Stimulated activated CD8-positive, alpha-beta memory T cell treated with anti-CD3 and anti-CD28 coated beads, Interleukin-7, amount 100 ng/mL, for 24 hours (primary cell): Measurements from ENCODE around the gene PHACTR4.
A peak's percentile ranks its signal among the peaks of the same experiment; 100 is the strongest.
"Not testable (repeated sequence)": the region's sequence is repeated elsewhere in the genome, so short reads cannot be mapped to it uniquely, and the experiment has no call there.

ENCODE experiments used
- DNase-seq: peaks from one replicate; pipeline ENCODE4 v3.0.0-alpha.2; 2020; ENCODE audit warnings: low read depth

Gene PHACTR4

GRCh38 chr1:28437264-28437923 lies 67.9 kb downstream of the PHACTR4 start:
- no peak for DNase-seq

GRCh38 chr1:28437924-28438699 lies 68.6 kb downstream of the PHACTR4 start:
- DNase-seq, result no peak

- no peak for DNase-seq
Observed at GRCh38 chr1:28439320-28439719, 69.8 kb downstream of the PHACTR4 start.

- no peak for DNase-seq
Observed at GRCh38 chr1:28441674-28442073, 72.1 kb downstream of the PHACTR4 start.

GRCh38 chr1:28443550-28443949 lies 74.0 kb downstream of the PHACTR4 start:
- no peak for DNase-seq

- DNase-seq, result no peak
Observed at GRCh38 chr1:28447679-28448078, 78.1 kb downstream of the PHACTR4 start.

- DNase-seq, result not testable (repeated sequence)
Observed at GRCh38 chr1:28448094-28448611, 78.6 kb downstream of the PHACTR4 start.

GRCh38 chr1:28449904-28450303 lies 80.4 kb downstream of the PHACTR4 start:
- peak; percentile 2 for DNase-seq

GRCh38 chr1:28450561-28450960 lies 81.0 kb downstream of the PHACTR4 start:
- no peak for DNase-seq

GRCh38 chr1:28451011-28451410 lies 81.5 kb downstream of the PHACTR4 start:
- no peak for DNase-seq

- DNase-seq, result no peak
Observed at GRCh38 chr1:28456078-28456477, 86.5 kb downstream of the PHACTR4 start.

GRCh38 chr1:28457678-28458077 lies 88.1 kb downstream of the PHACTR4 start:
- no peak for DNase-seq

- DNase-seq, result no peak
Observed at GRCh38 chr1:28458237-28459228, 89.0 kb downstream of the PHACTR4 start.

- DNase-seq, result no peak
Observed at GRCh38 chr1:28466226-28466778, 96.8 kb downstream of the PHACTR4 start.

- DNase-seq, result no peak
Observed at GRCh38 chr1:28470146-28470545, 100.6 kb downstream of the PHACTR4 start.

- DNase-seq, result not testable (repeated sequence)
Observed at GRCh38 chr1:28479497-28479896, 110.0 kb downstream of the PHACTR4 start.

GRCh38 chr1:28480308-28480707 lies 110.8 kb downstream of the PHACTR4 start:
- no peak for DNase-seq

- DNase-seq, result no peak
Observed at GRCh38 chr1:28482138-28482537, 112.6 kb downstream of the PHACTR4 start.

- no peak for DNase-seq
Observed at GRCh38 chr1:28482702-28483101, 113.2 kb downstream of the PHACTR4 start.

GRCh38 chr1:28494737-28495136 lies 125.2 kb downstream of the PHACTR4 start:
- no peak for DNase-seq

GRCh38 chr1:28499553-28499952 lies 130.0 kb downstream of the PHACTR4 start:
- no peak for DNase-seq

GRCh38 chr1:28501925-28502324 lies 132.4 kb downstream of the PHACTR4 start:
- DNase-seq, result no peak
